HG03520 (cell line): ENCODE results near the gene CFAP410.

Source experiments
- ATAC-seq: cut with Tn5 transposase; IDR thresholded peaks from one replicate; pipeline ENCODE4 v1.9.1; 2021; ENCODE audit warnings: mild to moderate bottlenecking, moderate library complexity; ENCODE audit not compliant: unreplicated experiment

CFAP410 gene

GRCh38 chr21:44338971-44339910, at the start of gene CFAP410:
Gene CFAP410, minus strand, starts transcription at chr21:44339390. Its CDS starts 196 bp downstream, at chr21:44339194.
- ATAC-seq, result peak; percentile 82

DNA sequence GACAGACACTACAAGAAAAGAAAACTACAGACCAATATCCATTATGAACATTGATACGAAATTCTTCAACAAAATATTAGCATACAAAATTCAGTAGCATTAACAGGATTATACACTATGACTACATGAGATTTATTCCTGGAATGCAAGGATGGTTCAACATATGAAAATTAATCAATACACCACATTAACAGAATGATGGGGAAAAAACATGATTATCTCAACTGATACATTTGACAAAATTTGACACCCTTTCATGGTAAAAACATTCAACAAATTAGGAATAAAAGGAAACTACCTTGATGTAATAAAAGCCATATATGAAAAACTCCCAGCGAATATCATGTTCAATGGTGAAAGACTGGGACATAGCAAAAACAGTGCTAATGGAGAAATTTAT, 45.8 kb upstream of the CFAP410 start:
- ATAC-seq, result no peak

GRCh38 chr21:44383216-44383615, 44.0 kb upstream of the CFAP410 start:
- ATAC-seq, result no peak

DNA sequence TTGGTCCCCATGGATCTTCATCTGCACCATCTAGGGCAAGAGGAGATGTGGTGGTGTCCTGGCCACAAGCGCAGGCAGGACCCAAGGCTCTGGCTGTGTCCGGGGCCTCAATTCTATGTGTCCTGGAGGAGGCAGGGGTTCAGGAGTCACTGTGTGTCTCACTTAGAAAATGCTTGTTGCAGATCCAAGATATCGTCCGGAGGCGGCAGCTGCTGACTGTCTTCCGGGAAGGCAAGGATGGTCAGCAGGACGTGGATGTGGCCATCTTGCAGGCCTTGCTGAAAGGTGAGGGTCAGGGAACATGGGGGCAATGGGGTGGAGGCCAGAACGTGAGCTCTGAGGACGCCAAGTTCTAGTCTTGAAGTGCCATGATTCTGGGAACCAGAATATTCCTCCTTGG, 43.3 kb upstream of the CFAP410 start:
- no peak for ATAC-seq

GRCh38 chr21:44381874-44382273, 42.7 kb upstream of the CFAP410 start:
- ATAC-seq, result no peak

- ATAC-seq, result no peak
These were observed 41.7 kb upstream of the CFAP410 start for GRCh38 chr21:44380876-44381275.

DNA sequence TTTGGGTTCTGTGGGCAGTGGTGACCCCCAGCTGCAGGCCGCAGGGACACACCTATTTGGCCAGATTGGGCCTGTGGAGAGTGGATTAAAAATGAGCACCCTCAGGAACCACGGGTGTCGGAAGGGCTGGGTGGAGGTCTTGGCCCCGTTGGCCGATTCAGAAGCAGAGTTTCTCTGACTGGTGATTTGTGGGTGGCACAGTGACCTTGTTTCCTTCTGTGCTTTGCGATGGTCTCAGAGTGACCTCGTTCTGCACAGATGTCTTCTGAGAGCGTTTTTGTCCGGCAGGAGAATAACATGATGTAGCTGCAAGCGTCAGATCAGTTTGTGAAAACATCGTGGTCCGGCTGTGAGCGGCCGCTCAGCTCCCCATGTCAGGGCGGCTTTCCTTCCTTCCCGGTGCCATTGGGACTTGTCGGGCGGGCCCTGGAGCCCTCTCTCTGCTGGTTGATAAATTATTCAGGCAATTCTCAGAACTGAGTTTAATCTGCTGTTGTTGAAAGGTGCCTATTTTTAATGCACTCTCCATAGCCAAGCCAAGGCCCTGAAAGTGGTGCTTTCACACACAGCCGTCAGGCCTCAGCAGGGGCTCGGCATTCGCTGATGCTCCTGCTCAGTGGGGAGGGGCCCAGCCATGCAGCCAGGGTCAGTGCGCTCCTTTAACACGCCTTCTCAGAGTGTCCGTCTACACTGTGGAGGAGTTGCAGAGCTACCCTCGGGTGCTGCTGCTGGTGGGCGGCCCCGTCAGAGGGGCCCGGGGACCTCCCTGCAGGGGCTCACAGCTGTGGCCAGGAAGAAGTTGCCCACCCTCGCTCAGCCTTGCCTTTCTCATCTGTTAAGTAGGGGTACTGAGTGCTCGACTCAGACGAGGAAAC, 41.0 kb upstream of the CFAP410 start:
- no peak for ATAC-seq

GRCh38 chr21:44379515-44379848, 40.3 kb upstream of the CFAP410 start:
- ATAC-seq, result no peak

DNA sequence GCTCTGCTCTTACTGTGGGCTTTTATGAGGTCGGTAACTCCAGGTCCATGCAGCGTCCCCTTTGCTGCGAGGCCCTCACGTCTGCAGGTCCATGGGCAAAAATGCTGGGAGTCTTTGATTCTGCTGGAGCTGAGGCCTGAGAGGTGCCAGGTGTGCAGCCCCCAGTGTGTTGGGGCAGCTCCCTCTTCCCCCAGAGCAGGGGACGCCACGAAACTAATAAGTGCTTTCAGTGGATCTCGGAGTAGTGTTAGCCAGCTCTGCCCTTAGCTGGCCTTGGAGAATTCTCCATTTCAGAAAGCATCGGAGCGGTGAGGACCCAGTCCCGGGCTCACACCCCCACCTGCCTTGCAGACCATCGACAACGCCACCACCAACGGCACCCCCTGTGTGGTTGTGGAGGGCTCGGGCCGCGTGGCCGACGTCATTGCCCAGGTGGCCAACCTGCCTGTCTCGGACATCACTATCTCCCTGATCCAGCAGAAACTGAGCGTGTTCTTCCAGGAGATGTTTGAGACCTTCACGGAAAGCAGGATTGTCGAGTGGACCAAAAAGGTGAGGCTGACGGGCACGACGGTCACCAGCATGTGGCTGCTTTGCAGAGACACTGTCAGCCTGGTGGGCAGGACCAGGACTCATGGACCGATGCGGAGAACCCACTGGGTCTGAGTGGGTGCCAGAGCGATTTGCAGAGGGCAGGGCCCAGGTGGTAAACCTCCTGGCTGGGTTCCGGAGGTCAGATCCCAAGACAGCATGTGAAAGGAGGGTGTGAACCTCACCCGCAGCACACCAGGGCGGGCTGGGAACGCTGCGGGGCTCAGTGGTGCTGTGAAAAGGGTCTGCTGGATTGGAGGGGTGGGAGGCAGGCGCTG, 39.7 kb upstream of the CFAP410 start:
- no peak for ATAC-seq

GRCh38 chr21:44377922-44378645, 38.9 kb upstream of the CFAP410 start:
- ATAC-seq, result no peak

GRCh38 chr21:44377201-44377921, 38.2 kb upstream of the CFAP410 start:
- no peak for ATAC-seq

- ATAC-seq, result no peak
These were observed 37.4 kb upstream of the CFAP410 start for GRCh38 chr21:44376606-44377005.

GRCh38 chr21:44375761-44376241, 36.6 kb upstream of the CFAP410 start:
- ATAC-seq, result no peak

GRCh38 chr21:44375281-44375651, 36.1 kb upstream of the CFAP410 start:
- no peak for ATAC-seq

GRCh38 chr21:44374601-44375280, 35.6 kb upstream of the CFAP410 start:
- no peak for ATAC-seq

GRCh38 chr21:44372616-44373015, 33.4 kb upstream of the CFAP410 start:
- no peak for ATAC-seq

- ATAC-seq, result no peak
These were observed 32.4 kb upstream of the CFAP410 start for GRCh38 chr21:44371596-44371995.

DNA sequence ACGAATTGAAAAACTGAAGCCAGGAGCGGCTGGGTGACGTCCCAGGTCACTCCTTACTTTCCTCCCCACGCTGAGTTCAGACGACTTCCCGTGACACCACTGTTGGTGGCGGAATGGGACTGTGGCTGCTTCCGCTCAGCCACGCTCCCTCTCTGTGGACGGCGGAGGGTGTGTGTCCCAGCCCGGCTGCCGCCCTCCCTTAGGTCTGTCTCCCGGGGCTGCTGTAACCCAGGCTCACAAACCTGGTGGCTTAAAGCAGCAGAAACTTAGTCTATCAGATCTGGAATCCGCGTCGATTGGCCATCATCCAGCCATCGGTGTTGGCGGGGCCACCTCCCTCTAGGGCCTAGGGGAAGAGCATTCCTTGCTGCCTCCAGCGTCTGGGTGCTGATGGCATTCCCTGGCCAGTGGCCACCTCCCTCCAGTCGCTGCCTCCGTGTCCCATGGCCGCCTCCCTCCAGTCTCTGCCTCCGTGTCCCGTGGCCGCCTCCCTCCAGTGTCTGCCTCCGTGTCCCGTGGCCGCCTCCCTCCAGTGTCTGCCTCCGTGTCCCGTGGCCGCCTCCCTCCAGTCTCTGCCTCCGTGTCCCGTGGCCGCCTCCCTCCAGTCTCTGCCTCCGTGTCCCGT, 31.7 kb upstream of the CFAP410 start:
- no peak for ATAC-seq
